GM15510 (cell line): Measurements from ENCODE around the gene PRPF38A.

Experiments used
- POLR2A ChIP-seq: IDR thresholded peaks from 3 replicates; pipeline ENCODE4 v1.6.1; 2011; ENCODE audit warnings: borderline replicate concordance; ENCODE audit not compliant: insufficient read length; ENCODE audit errors: extremely low read depth

Gene PRPF38A

DNA sequence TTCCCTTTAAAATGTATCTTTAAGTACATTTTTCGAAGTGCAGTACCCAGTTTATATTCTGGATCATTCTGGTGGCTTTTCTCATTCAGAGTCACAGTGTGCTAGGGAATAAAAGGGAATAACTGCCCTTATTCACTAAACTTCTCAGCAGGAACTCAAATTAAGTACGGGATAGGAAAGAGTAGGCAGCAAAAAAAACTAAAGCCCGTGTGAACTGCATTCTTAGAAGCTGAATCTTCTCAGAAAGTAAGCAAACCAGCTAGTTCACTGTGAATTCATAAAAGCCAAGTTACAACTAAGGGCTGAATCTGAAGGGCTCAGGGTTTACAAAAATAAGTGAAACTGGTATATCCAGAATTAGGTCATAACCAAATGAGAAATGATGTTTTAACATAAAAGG, 22.0 kb downstream of the PRPF38A start:
- no peak for TF ChIP-seq POLR2A

DNA sequence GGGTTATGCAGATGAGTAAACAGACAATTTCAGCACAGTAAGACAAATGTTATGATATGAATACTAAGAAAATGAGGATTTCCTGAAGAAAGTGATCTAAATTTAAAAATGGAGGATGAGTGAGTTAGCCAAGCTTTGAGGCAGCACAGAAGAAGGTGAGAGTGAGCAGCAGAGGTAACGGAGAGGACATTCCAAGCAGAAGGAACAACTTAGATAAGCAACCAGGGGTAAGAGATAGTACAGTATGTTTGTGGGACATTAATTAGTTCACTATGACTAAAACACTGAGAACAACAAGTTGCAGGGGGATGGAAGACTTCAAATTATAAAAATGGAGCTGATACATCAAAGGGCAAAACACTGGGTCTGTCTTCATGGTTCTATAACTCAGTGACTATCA, 22.8 kb downstream of the PRPF38A start:
- TF ChIP-seq POLR2A: no peak

DNA sequence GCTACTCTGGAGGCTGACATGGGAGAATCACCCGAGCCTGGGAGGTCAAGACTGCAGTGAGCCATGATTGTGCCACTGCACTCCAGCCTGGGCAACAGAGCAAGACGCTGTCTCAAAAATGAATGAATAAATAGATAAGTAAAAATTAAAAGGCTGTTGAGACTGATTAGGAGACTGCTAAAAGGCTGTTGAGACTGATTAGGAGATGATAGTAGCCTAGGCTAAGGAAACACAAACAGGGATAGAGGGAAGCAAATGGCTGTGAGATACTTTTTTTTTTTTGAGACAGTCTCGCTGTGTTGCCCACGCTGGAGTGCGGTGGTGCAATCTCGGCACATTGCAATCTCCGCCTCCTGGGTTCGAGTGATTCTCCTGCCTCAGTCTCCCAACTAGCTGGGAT, 28.4 kb downstream of the PRPF38A start:
- TF ChIP-seq POLR2A: no peak

DNA sequence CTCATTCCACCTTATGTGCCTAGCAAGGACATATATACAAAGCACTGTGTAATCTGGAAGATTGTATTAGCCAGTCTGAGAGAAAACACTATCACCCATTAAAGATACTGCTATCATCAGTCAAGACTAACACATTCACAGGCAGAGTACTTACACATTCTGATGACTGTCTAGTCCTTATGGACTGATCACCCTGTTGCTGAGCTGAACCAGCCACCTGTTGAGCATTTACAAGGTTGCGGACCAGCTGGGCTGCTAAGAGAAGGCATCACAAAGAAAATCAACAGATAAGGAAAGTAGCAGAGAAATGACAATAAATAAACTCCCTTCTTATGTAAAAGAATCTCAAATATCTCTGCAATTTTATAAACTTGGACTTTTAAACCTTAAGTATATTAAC, 30.8 kb downstream of the PRPF38A start:
- TF ChIP-seq POLR2A: no peak

DNA sequence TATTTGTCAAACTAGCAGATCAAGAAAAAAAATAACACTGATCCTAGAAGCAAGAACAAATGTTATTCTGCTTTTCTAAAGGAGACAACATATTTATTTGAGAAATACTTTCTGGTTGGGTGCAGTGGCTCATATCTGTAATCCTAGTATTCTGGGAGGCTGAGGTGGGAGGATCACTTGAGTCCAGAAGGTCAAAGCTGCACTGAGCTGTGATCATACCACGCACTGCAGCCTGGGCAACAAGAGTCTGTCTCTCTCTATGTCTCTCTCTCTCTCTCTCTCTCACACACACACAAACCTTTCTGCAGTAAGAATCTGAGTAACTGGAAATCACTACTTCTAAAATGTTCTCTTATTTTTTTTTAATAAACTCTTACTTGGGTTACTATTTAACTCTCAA, 31.2 kb downstream of the PRPF38A start:
- no peak for TF ChIP-seq POLR2A

DNA sequence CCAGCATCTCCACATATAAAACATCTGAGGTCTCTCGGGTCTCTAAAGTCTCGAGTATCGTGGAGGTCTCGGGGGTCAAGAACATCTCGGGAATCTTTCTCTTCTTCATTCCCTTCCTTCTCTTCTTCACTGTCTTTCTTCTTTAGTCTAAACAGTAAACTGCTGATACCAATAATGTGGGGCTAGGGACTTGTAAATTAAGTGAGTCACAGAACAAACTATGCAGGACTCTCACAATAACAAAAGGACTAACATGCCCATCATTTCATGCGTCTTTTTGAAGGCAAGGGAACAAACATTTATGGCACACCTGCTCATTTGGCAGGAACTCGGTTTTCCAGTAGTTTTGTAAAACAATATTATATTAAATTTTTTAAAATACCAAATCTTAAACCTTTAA, 32.4 kb downstream of the PRPF38A start:
- TF ChIP-seq POLR2A: no peak

DNA sequence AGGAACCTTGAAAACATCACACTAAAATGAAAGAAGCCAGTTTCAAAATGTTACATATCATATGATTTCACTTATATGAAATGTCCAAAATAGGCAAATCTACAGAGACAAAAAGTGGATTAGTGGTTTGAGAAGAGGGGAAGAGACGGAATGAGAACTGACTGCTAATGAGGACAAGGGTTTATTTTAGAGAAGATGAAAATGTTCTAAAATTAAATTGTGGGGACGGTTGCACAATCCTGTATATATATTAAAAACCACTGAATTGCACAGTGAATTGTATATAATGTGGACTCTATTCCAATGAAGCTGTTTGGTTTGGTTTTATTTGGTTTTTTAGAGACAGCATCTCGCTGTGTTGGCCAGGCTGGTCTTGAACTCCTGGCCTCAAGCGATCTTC, 35.6 kb downstream of the PRPF38A start:
- no peak for TF ChIP-seq POLR2A

DNA sequence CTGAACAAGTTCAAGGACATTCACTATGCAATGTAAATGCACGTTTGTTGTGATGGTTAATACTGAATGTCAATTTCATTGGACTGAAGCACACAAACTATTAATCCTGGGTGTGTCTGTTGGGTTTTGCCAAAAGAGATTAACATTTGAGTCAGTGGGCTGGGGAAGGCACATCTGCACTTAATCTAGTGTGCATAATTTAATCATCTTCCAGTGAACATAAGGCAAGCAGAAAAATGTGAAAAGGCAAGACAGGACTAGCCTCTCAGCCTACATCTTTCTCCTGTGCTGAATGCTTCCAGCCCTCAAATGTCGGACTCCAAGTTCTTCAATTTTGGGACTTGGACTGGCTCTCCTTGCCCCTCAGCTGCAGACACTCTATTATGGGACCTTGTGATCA, 40.1 kb downstream of the PRPF38A start:
- TF ChIP-seq POLR2A: no peak

DNA sequence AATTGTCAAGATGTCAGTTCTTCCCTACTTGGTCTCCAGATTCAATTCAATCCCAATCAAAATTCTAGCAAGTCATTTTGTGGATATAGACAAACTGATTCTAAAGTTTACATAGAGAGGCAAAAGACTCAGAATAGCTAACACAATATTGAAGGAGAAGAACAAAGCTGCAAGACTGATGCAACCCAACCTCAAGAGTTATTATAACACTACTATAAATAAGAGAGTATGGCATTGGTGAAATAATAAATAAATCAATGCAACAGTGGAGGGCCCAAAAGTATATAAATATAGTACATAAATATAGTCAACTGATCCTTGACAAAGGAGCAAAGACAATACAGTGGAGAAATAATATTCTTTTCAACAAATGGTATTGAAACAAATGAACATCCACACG, 49.7 kb downstream of the PRPF38A start:
- TF ChIP-seq POLR2A: no peak

DNA sequence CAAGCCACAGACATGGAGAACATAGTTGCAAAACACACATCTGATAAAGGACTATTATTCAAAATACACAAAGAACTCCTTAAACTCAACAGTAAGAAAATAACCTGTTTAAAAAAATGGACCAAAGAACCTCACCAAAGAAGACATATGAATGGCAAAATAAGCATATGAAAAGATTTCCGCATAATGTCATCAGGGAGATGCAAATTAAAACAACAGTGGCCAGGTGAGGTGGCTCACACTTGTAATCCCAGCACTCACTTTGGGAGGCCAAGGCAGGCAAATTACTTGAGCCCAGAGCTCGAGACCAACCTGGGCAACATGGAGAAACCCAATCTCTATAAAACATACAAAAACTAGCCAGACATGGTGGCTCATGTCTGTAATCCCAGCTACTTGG, 50.4 kb downstream of the PRPF38A start:
- no peak for TF ChIP-seq POLR2A

DNA sequence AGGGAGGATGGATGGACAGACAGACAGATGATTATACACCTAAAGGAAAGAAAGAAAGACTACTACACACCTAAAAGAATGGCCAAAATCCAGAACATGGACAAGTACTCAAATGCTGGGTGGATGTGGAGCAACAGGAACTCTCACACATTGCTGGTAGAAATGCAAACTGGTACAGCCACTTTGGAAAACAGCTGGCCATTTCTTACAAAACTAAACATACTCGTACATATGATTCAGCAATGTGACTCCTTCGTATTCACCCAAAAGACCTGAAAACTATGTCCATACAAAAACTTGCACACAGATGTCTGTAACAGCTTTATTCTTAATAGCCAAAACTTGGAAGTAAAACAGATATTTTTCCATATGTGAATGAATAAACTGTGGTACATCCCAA, 51.3 kb downstream of the PRPF38A start:
- TF ChIP-seq POLR2A: no peak

DNA sequence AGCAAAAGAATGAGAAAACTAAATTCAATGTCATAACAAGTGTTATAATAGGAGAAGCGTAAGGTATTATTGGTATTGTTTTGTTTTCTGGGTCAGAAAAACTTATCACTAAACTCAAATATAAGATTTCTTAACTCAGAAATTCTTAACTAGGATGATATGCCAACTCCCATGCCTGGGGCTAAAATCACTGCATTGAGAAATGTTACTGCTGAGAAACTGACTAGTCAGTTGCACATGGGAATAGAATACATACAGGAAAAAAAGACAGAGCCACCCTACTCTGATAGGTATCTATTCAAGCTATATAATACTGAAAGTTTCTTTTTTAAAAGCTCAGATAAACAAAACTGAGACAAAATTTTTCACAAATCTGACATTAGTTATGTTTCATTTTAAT, 56.3 kb downstream of the PRPF38A start:
- TF ChIP-seq POLR2A: no peak

DNA sequence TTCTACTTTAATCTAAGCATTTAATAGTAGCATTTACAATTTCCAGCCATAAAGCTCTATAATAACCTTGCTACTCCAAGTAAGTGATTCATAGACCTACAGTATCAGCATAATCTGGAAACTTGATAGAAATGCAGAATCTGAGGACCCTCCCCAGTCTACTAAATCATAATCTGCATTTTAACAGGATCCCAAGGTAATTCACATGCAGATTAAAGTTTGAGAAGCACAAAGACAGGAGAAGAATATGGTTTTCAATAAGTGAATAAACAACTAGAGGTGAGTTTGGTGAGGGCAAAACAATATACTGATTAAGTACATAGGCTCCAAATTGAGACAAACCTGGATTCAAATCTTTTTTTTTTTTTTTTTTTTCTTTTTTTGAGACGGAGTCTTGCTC, 57.4 kb downstream of the PRPF38A start:
- TF ChIP-seq POLR2A: no peak

DNA sequence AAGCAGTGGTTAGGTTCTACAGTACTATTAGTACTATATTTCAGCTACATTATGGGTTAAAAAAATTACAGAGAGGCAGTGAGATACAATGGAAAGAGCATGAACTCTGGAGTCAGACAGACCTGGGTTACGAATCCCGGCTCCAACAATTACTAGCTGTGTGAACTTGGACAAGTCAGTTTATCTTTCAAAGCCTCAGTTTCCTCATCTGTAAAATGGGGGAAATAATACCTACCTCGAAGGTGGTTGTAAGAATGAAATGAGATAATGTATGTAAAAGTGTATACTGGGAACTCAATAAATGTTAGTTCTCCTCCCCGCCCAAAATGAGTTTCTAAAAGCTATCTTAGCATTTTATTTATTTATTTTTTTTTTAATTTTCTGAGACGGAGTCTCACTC, 59.5 kb downstream of the PRPF38A start:
- no peak for TF ChIP-seq POLR2A

DNA sequence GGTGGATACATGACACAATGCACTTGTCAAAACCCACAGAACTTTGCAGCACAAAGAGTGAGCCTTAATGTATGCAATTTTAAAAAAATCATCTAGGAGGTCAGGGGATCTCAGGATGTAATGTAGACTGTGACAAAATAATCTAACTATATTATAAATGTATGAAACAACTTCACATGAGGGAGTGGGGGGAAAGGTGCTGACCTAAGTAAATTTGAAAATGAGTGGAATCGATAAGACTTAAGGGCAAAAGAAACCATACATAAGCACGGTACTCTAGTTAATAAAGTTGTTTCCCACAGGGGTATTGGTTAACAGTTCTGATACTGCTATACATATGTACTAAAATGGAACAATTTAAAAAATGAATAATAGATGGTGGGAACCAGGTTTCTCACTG, 64.7 kb downstream of the PRPF38A start:
- no peak for TF ChIP-seq POLR2A
